ENCODE data around the gene SH3RF3.
A peak's percentile ranks its signal among the peaks of the same experiment; 100 is the strongest.

The SH3RF3 gene

GRCh38 chr2:109324861-109325260, 195.9 kb downstream of the SH3RF3 start:
- DNase-seq (ENCODE audit: low read depth) = peak; percentile 98
- no peak overlapping the region for H3K4me3 ChIP-seq (replicated peaks; ENCODE audit: low read depth, low read length)

GRCh38 chr2:109325570-109325969, 196.6 kb downstream of the SH3RF3 start:
- DNase-seq (ENCODE audit: low read depth) = no peak
- TF ChIP-seq CTCF (IDR thresholded peaks at IDR 0.05; ENCODE audit: low read length, missing control alignments) = no peak
- H3K4me3 ChIP-seq (replicated peaks; ENCODE audit: low read depth, low read length) = no peak overlapping the region

More at GRCh38 chr2:109324861-109325260, 195.9 kb downstream of the SH3RF3 start:
- no peak for TF ChIP-seq CTCF (IDR thresholded peaks at IDR 0.05; ENCODE audit: low read length, missing control alignments)

- no peak for DNase-seq (ENCODE audit: low read depth)
- TF ChIP-seq CTCF (IDR thresholded peaks at IDR 0.05; ENCODE audit: low read length, missing control alignments) = no peak
- H3K4me3 ChIP-seq (replicated peaks; ENCODE audit: low read depth, low read length) = no peak overlapping the region
These were observed 197.3 kb downstream of the SH3RF3 start for GRCh38 chr2:109326306-109326705.

- H3K4me3 ChIP-seq (replicated peaks; ENCODE audit: low read depth, low read length) = no peak overlapping the region
- peak; percentile 64 for DNase-seq (ENCODE audit: low read depth)
- TF ChIP-seq CTCF (IDR thresholded peaks at IDR 0.05; ENCODE audit: low read length, missing control alignments) = no peak
These were observed 201.1 kb downstream of the SH3RF3 start for GRCh38 chr2:109330056-109330455.

GRCh38 chr2:109331081-109331480, 202.1 kb downstream of the SH3RF3 start:
- no peak for TF ChIP-seq CTCF (IDR thresholded peaks at IDR 0.05; ENCODE audit: low read length, missing control alignments)
- DNase-seq (ENCODE audit: low read depth) = no peak
- H3K4me3 ChIP-seq (replicated peaks; ENCODE audit: low read depth, low read length) = no peak overlapping the region

GRCh38 chr2:109331896-109332848, 203.2 kb downstream of the SH3RF3 start:
- no peak for TF ChIP-seq CTCF (IDR thresholded peaks at IDR 0.05; ENCODE audit: low read length, missing control alignments)
- H3K4me3 ChIP-seq (replicated peaks; ENCODE audit: low read depth, low read length) = peak overlapping the region; percentile 5
- DNase-seq (ENCODE audit: low read depth) = peak; percentile 87
